Heart left ventricle (tissue), 13 donors: Measurements from ENCODE around the gene SLC25A52.

Source experiments
- CTCF ChIP-seq, 12 donors: fragments of 200-600 bp; sonication (generic) in 4 of 12; IDR thresholded peaks; one replicate each; pipeline versions ENCODE4 v1.5.0 to v1.8.0; 2018 to 2022; ENCODE audit warnings: antibody characterized with exemption in 12 of 12, mild to moderate bottlenecking in 5 of 12
- POLR2A ChIP-seq, 2 donors: fragments of 450-650 bp; IDR thresholded peaks; one replicate each; pipeline ENCODE4 v1.6.1; 2017; ENCODE audit warnings: antibody characterized with exemption in 2 of 2, mild to moderate bottlenecking in 2 of 2, moderate library complexity in 2 of 2
- donor health status: ischemic (EF 13 %, LVEDD 7.1; RV severe dilation, severe dysfunction).
- donor health status: DM: no; HTN: yes; CAD: no.
- donor health status: DM: no; HTN: no; CAD: no.
- donor health status: ischemic (EF 25% LVEDD 6.9; RV normal size, moderate dysfunction).
- donor health status: ischemic (EF 25% LVEDD 5.7; RV mildly dilated, moderate dysfunction).
- donor health status: ischemic (EF 35%, LVEDD 5.7; RV mildly dilated, moderate dysfunction).
- donor health status: nonischemic (EF 11% LVEDD 7.7; RV severe dilation, severe dysfunction).
- donor health status: DM: yes; HTN: yes; CAD: no.
- donor health status: PGD.
- donor health status: ischemic (EF 29% LVEDD 5.4; RV normal size, mild dysfunction).
- donor health status: nonischemic (EF 23%, LVEDD 6.1; RV moderate dilation, normal function).

GRCh38 chr18:31722369-31722957, 38.2 kb downstream of the SLC25A52 start:
- TF ChIP-seq CTCF (IDR thresholded peaks at IDR 0.05) (peak; percentile 78 to 94 (median 86)), POLR2A (IDR thresholded peaks at IDR 0.05) (no peak)
